Activated CD4-positive, alpha-beta T cell treated with anti-CD3 and anti-CD28 coated beads for 36 hours (primary cell): Measurements from ENCODE around the gene DBI. TPM values are rescaled to one million over a fixed set of nuclear protein-coding genes. Genes with fewer than 3 reads are reported as not detected.
"Not testable (repeated sequence)": the region's sequence is repeated elsewhere in the genome, so short reads cannot be mapped to it uniquely, and the experiment has no call there.

Experiments
- ATAC-seq: fragments of 200-7000 bp; cut with Tn5 transposase; one replicate; pipeline ENCODE4 v1.10.0; 2021; ENCODE audit warnings: mild to moderate bottlenecking, moderate library complexity
- CTCF ChIA-PET: fragments of 350-600 bp; sonication (Branson Sonifier 250); formaldehyde crosslinking; loops from one replicate; lab custom pipeline; 2021; ENCODE audit warnings: antibody characterized with exemption; lab: Charles Lee
- POLR2A ChIA-PET: fragments of 350-600 bp; sonication (Branson Sonifier 250); formaldehyde crosslinking; loops from one replicate; lab custom pipeline; 2021; ENCODE audit warnings: antibody characterized with exemption, inconsistent platforms; lab: Charles Lee
- DNase-seq: peaks from one replicate; pipeline ENCODE4 v3.0.0-alpha.2; 2020
- H3K27ac Mint-ChIP-seq: one replicate; pipeline ENCODE4 v1.8.0; 2021; ENCODE audit warnings: mixed read lengths
- H3K27me3 Mint-ChIP-seq: one replicate; pipeline ENCODE4 v1.8.0; 2021; ENCODE audit warnings: mixed read lengths
- H3K36me3 Mint-ChIP-seq: one replicate; pipeline ENCODE4 v1.8.0; 2021; ENCODE audit warnings: low read depth, mixed read lengths
- H3K4me1 Mint-ChIP-seq: one replicate; pipeline ENCODE4 v1.8.0; 2021; ENCODE audit warnings: mixed read lengths
- H3K4me3 Mint-ChIP-seq: one replicate; pipeline ENCODE4 v1.8.0; 2021; ENCODE audit warnings: mild to moderate bottlenecking, moderate library complexity, mixed read lengths
- H3K9me3 Mint-ChIP-seq: one replicate; pipeline ENCODE4 v1.8.0; 2021; ENCODE audit warnings: low read depth, mixed read lengths
- intact Hi-C, 2 experiments: fragments of 100-400 bp; cut with DNase I in 1 of 2; cut with micrococcal nuclease in 1 of 2; formaldehyde crosslinking; loops; one replicate each; pipeline versions ENCODE4 v1.14.2 to v1.15.1; 2022 to 2024; cut with DNase I, micrococcal nuclease
- total RNA-seq, 2 experiments: library from RNA; stranded (reverse); gene quantifications; one replicate each; pipeline ENCODE4 v1.2.3, GENCODE V29; 2021

Gene DBI
- total RNA-seq, 2 experiments from 2014 or later, result 123 to 151 TPM

DNA sequence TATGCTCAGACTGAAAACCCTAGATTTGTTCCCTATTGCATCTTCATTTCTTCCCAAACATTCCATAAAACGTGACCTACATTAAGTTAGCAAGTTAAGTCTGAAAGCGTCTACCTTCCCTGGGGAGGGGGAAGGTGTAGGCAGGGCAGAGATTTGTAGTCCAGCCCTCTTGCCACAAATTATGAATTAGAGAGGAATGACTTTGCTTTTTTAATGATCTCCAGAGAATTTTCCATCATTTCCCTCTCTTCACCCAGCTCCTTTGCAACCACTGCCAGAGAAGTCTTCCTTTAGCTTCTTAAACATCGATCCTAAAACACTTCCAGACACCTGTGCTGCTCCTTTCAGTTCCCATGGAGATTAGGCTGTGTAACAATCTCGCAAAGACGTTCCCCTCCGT lies 1.3 kb upstream of the DBI start:
- Mint-ChIP-seq H3K27ac (peak overlapping the region; percentile 95), H3K36me3 (peaks cover 32% of the 10 kb centered on the region), H3K9me3 (no peaks in the 10 kb centered on the region), H3K4me1 (peaks cover 36% of the 10 kb centered on the region), H3K27me3 (no peaks in the 10 kb centered on the region), H3K4me3 (peak overlapping the region; percentile 92)
- ChIA-PET POLR2A (no interaction called here), CTCF (no interaction called here)
- intact Hi-C loops, result loop anchor here (5.0 to 10.0 kb wide), 7 partner anchors 52 to 1353 kb away; partner anchors contain the start of genes CCDC93 (in 1 of the 2), EPB41L5 (in 1 of the 2), INSIG2 (in 1 of the 2) and PTPN4 (in 1 of the 2)
- DNase-seq, result no peak
- ATAC-seq, result no peak

- H3K4me3 Mint-ChIP-seq, result peak overlapping the region; percentile 92
- H3K36me3 Mint-ChIP-seq, result peaks cover 39% of the 10 kb centered on the region
- no peaks in the 10 kb centered on the region for H3K27me3 Mint-ChIP-seq
- intact Hi-C loops, result loop anchor here (1.0 to 10.0 kb wide), 13 partner anchors 51 to 1551 kb away; partner anchors contain the start of genes PTPN4 (in 2 of the 2), CCDC93 (in 1 of the 2), DDX18 (in 1 of the 2) and EPB41L5 (in 1 of the 2)
- ChIA-PET POLR2A (interaction anchor here (0.8 kb wide), 1 partner anchor 1709 kb away, joined by 3 read pairs; no protein-coding TSS in a partner anchor), CTCF (no interaction called here)
- H3K4me1 Mint-ChIP-seq, result peaks cover 36% of the 10 kb centered on the region
- peak overlapping the region; percentile 95 for H3K27ac Mint-ChIP-seq
- peak; percentile 16 for DNase-seq
- no peak for ATAC-seq
- no peaks in the 10 kb centered on the region for H3K9me3 Mint-ChIP-seq
Measured at GRCh38 chr2:119366161-119366648, 572 bp upstream of the DBI start.

DNA sequence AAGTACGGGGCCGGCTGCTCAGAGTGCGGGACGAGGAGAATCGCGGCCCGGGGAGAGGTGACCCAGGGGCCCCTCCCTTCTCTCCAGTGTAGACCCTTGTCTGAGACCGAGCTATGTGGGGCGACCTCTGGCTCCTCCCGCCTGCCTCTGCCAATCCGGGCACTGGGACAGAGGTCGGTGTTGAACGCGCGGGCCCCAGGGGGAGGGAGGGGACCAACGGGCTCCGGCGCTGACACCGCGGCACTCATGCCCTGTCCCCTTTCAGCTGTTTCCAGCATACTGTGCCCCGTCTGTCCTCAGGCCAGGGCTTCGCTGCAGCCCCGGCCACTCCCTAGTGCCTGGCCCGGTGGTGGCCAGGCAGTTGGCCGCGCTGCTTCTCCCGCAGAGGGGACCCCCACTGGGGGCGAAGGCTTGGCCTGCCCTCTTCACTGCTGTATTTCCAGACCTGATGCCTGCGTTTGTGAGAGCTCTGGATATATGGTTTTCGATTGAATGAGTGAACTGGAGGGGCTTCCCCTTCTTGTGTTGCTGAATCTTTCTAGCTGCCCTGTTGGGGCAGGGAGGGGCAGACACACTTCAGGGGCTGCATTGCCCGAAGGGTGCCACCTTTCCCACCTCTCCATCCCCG lies 809 bp downstream of the DBI start:
- intact Hi-C loops, result loop anchor here (1.0 to 10.0 kb wide), 13 partner anchors 50 to 1553 kb away; partner anchors contain the start of genes PTPN4 (in 2 of the 2), CCDC93 (in 1 of the 2), DDX18 (in 1 of the 2) and EPB41L5 (in 1 of the 2)

DNA sequence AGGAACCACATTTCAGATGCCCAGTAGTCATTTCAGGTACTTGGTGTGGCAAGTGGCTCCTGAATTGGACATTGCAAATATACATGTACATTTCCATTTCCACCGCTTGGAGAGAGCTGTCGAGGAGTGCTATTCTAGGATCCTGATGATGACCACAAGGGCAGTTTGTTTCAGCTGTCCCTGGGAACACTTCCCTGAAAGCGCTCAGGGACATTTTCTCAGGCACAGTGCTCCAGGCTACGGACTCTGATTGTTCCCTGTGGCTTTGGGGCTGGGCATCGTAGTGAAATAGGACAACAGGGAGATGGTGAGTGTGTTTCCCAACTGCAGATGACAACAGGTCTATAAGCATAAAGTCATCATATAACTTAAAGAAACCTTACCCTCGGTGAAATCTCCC lies 3.1 kb downstream of the DBI start:
- H3K4me1 Mint-ChIP-seq, result peaks cover 28% of the 10 kb centered on the region
- peaks cover 4% of the 10 kb centered on the region for H3K9me3 Mint-ChIP-seq
- H3K4me3 Mint-ChIP-seq, result peak overlapping the region; percentile 21
- H3K27me3 Mint-ChIP-seq, result no peaks in the 10 kb centered on the region
- POLR2A ChIA-PET, result no interaction called here
- H3K36me3 Mint-ChIP-seq, result peaks cover 72% of the 10 kb centered on the region
- no peak overlapping the region for H3K27ac Mint-ChIP-seq
- DNase-seq (no peak), ATAC-seq (no peak)
- intact Hi-C loops, result loop anchor here (5.0 to 10.0 kb wide), 7 partner anchors 47 to 1358 kb away; partner anchors contain the start of genes CCDC93 (in 1 of the 2), EPB41L5 (in 1 of the 2), INSIG2 (in 1 of the 2) and PTPN4 (in 1 of the 2)
- CTCF ChIA-PET, result no interaction called here

More for the DNA sequence above, 809 bp downstream of the DBI start:
- peak overlapping the region; percentile 92 for H3K4me3 Mint-ChIP-seq
- peaks cover 53% of the 10 kb centered on the region for H3K36me3 Mint-ChIP-seq
- peak overlapping the region; percentile 95 for H3K27ac Mint-ChIP-seq
- CTCF ChIA-PET, result interaction anchor here (0.6 to 1.0 kb wide), 2 partner anchors 10 to 486 kb away, joined by 3 to 5 read pairs; no protein-coding TSS in a partner anchor
- DNase-seq, result peak; percentile 74
- no peaks in the 10 kb centered on the region for H3K27me3 Mint-ChIP-seq
- ATAC-seq, result peak; percentile 43
- POLR2A ChIA-PET, result interaction anchor here (0.8 kb wide), 1 partner anchor 313 kb away, joined by 3 read pairs; no protein-coding TSS in a partner anchor
- no peaks in the 10 kb centered on the region for H3K9me3 Mint-ChIP-seq
- peaks cover 36% of the 10 kb centered on the region for H3K4me1 Mint-ChIP-seq

DNA sequence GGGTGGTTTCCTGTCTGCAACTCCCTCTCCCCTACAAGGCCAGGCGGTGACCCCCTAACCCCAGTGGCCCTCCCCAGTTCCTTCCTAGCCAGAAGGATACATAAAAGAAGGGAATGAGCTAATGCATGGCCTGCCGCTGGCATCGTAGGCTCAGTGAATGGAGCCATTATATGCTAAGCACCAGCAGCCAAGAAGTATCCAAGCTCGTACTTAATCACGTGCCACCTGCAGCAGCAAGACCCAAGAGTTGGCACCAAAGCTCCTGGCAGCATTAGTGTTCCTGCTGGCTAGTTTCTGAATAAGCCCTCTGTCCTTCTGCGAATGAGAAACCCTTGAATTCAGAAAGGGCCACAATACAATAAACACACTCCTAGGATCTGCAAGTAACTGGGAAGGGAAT lies 4.3 kb downstream of the DBI start:
- H3K4me1 Mint-ChIP-seq, result peaks cover 16% of the 10 kb centered on the region
- no peak overlapping the region for H3K27ac Mint-ChIP-seq
- H3K36me3 Mint-ChIP-seq, result peaks cover 68% of the 10 kb centered on the region
- DNase-seq, result no peak
- intact Hi-C loops, result no loop called here
- ChIA-PET CTCF (no interaction called here), POLR2A (no interaction called here)
- no peak overlapping the region for H3K4me3 Mint-ChIP-seq
- no peaks in the 10 kb centered on the region for H3K27me3 Mint-ChIP-seq
- no peak for ATAC-seq
- peaks cover 4% of the 10 kb centered on the region for H3K9me3 Mint-ChIP-seq

DNA sequence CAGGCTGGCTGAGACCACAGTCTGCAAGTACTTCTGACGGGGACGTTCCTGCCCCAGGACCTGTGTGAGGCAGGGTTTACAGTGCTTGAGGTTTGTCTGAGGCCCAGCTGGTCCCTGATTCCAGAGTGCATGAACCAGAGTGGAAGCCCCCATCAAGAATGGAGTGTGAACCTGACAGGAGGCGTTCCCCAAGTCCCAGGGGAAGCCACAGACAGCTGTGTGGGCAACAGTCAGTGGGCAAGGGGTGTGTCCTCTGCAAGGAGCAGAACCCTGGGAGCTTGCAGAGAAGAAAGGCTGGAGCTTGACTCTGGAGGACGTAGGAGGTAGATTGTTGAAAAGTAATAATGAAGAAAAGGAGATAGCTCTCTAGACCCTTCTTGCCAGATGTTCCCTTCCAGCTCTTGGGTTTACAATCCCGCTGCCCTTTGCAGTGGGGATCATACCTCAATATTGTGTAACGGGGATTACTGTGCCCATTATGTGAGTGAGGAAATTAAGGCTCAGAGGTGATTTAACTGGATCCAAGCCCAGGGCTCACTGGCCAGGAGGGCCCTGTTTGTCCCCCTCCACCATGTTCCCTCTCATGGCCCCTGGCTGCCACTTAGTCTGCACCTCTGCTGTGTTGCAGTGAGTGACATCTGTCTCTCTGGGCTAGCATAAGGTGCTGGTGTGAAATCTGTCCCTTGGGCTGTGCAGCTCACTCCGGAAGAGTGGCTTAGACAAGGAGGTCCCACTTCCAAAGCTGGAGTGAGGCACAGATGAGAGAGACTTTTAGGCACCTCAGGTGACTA lies 6.2 kb downstream of the DBI start:
- H3K27ac Mint-ChIP-seq, result no peak overlapping the region
- H3K36me3 Mint-ChIP-seq, result peaks cover 63% of the 10 kb centered on the region
- no peak for ATAC-seq
- POLR2A ChIA-PET, result no interaction called here
- no peak for DNase-seq
- no peak overlapping the region for H3K4me3 Mint-ChIP-seq
- no peaks in the 10 kb centered on the region for H3K27me3 Mint-ChIP-seq
- intact Hi-C loops, result no loop called here
- H3K9me3 Mint-ChIP-seq, result peaks cover 4% of the 10 kb centered on the region
- CTCF ChIA-PET, result no interaction called here
- peaks cover 13% of the 10 kb centered on the region for H3K4me1 Mint-ChIP-seq

DNA sequence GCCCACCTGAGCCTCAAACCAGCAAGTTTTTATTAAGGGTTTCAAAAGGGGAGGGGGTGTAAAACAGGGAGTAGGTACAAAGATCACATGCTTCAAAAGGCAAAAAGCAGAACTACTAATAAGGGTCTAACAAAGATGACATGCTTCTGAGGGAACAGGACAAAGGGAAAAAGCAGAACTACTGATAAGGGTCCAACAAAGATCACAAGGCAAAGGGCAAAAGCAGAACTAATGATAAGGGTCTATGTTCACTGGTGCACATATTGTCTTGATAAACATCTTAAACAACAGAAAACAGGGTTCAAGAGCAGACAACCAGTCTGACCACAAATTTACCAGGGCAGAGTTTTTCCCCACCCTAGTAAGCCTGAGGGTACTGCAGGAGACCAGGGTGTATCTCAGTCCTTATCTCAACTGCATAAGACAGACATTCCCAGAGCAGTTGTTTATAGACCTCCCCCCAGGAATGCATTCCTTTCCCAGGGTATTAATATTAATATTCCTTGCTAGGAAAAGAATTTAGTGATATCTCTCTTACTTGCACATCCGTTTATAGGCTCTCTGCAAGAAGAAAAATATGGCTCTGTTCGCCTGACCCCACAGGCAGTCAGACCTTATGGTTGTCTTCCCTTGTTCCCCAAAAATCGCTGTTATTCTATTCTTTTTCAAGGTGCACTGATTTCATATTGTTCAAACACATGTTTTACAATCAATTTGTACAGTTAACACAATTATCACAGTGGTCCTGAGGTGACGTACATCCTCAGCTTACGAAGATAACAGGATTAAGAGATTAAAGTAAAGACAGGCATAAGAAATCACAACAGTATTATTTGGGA lies 7.3 kb downstream of the DBI start:
- intact Hi-C loops, ATAC-seq, H3K27me3 Mint-ChIP-seq, H3K4me1 Mint-ChIP-seq, DNase-seq, H3K27ac Mint-ChIP-seq, POLR2A ChIA-PET, H3K9me3 Mint-ChIP-seq, H3K4me3 Mint-ChIP-seq: not testable (repeated sequence)
- CTCF ChIA-PET, result interaction anchor here (0.7 kb wide), 1 partner anchor 128 kb away, joined by 4 read pairs; no protein-coding TSS in a partner anchor
- H3K36me3 Mint-ChIP-seq, result peaks cover 55% of the 10 kb centered on the region

DNA sequence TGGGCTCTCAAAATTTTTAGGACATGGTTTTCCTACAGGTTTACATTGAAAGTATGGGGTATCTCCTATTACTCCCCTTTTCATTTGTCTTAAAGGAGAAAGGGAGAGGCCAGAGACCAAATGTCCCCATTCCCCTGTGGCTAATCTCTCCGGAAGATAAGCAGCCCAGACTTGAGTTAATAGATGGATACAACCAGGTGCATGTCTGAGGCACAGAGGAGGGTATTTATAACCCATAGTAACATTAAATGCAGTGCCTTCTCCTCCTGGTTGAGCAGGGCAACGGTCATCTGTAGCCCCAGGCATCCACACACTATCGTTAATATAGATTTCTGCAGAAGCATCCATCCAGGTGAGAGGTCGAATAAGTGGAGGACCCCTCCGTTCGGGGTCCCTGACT lies 9.6 kb downstream of the DBI start:
- H3K27me3 Mint-ChIP-seq, intact Hi-C loops, ATAC-seq, H3K4me1 Mint-ChIP-seq, DNase-seq, CTCF ChIA-PET, POLR2A ChIA-PET, H3K27ac Mint-ChIP-seq, H3K9me3 Mint-ChIP-seq, H3K4me3 Mint-ChIP-seq: not testable (repeated sequence)
- H3K36me3 Mint-ChIP-seq, result peaks cover 37% of the 10 kb centered on the region

- H3K9me3 Mint-ChIP-seq, result peaks cover 4% of the 10 kb centered on the region
- CTCF ChIA-PET, result no interaction called here
Measured at GRCh38 chr2:119376810-119377209, 10.0 kb downstream of the DBI start.

GRCh38 chr2:119377294-119377992 lies 10.7 kb downstream of the DBI start:
- H3K4me1 Mint-ChIP-seq, result no peaks in the 10 kb centered on the region
- no peak overlapping the region for H3K4me3 Mint-ChIP-seq
- no peak overlapping the region for H3K27ac Mint-ChIP-seq
- intact Hi-C loops, result no loop called here
- H3K9me3 Mint-ChIP-seq, result peaks cover 4% of the 10 kb centered on the region
- ChIA-PET POLR2A (no interaction called here), CTCF (interaction anchor here (1.4 kb wide), 1 partner anchor 10 kb away, joined by 5 read pairs; no protein-coding TSS in a partner anchor)
- DNase-seq (no peak), ATAC-seq (no peak)
- H3K36me3 Mint-ChIP-seq, result peaks cover 26% of the 10 kb centered on the region
- no peaks in the 10 kb centered on the region for H3K27me3 Mint-ChIP-seq

More at GRCh38 chr2:119376810-119377209, 10.0 kb downstream of the DBI start:
- intact Hi-C loops, result no loop called here
- POLR2A ChIA-PET, result no interaction called here
- peaks cover 33% of the 10 kb centered on the region for H3K36me3 Mint-ChIP-seq
- H3K27me3 Mint-ChIP-seq, result no peaks in the 10 kb centered on the region
- DNase-seq (no peak), ATAC-seq (no peak)
- no peak overlapping the region for H3K27ac Mint-ChIP-seq
- no peak overlapping the region for H3K4me3 Mint-ChIP-seq
- H3K4me1 Mint-ChIP-seq, result no peaks in the 10 kb centered on the region
